HepG2 (cell line): ENCODE results near the gene SLC1A5.

Source experiments
- DPF2 ChIP-seq: sonication (generic); formaldehyde crosslinking; IDR thresholded peaks from 2 replicates; pipeline ENCODE4 v1.4.0; 2020; ENCODE audit warnings: mild to moderate bottlenecking, low read depth, missing genetic modification reagents, borderline replicate concordance
- E2F1 ChIP-seq: sonication (generic); formaldehyde crosslinking; IDR thresholded peaks from 2 replicates; pipeline ENCODE4 v1.5.0; 2020; ENCODE audit warnings: missing genetic modification reagents
- ZNF432 ChIP-seq: sonication (generic); formaldehyde crosslinking; IDR thresholded peaks from 2 replicates; pipeline ENCODE4 v1.5.0; 2020; ENCODE audit warnings: missing genetic modification reagents, mild to moderate bottlenecking, borderline replicate concordance

GRCh38 chr19:46783670-46784069 is 4.7 kb downstream of the SLC1A5 start:
- TF ChIP-seq ZNF432 (CRISPR knock-in tag) (no peak), DPF2 (no peak), E2F1 (no peak)
